ENCODE measurements around the gene FBP1.

DNA sequence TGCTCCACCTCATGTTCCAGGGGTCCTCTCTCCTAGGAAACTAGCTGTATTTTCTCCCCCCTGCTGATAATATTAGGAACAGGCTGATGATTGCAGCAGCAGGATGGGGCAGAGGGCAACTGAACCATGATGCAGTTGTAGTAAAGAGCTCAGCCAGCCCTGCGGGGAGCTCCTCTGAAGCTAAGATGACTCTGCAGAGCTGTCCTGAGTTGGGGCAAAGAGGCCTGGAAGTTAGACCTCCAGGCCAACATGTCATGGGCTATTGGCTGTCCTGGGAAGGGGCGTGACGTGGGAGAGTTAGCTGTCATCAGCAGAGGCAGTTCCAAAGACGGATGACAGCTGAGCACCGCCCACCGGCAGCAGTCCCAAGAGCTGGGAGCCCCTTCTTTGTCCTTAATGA, 6.6 kb upstream of the FBP1 start:
- TF ChIP-seq, protein P1, sequence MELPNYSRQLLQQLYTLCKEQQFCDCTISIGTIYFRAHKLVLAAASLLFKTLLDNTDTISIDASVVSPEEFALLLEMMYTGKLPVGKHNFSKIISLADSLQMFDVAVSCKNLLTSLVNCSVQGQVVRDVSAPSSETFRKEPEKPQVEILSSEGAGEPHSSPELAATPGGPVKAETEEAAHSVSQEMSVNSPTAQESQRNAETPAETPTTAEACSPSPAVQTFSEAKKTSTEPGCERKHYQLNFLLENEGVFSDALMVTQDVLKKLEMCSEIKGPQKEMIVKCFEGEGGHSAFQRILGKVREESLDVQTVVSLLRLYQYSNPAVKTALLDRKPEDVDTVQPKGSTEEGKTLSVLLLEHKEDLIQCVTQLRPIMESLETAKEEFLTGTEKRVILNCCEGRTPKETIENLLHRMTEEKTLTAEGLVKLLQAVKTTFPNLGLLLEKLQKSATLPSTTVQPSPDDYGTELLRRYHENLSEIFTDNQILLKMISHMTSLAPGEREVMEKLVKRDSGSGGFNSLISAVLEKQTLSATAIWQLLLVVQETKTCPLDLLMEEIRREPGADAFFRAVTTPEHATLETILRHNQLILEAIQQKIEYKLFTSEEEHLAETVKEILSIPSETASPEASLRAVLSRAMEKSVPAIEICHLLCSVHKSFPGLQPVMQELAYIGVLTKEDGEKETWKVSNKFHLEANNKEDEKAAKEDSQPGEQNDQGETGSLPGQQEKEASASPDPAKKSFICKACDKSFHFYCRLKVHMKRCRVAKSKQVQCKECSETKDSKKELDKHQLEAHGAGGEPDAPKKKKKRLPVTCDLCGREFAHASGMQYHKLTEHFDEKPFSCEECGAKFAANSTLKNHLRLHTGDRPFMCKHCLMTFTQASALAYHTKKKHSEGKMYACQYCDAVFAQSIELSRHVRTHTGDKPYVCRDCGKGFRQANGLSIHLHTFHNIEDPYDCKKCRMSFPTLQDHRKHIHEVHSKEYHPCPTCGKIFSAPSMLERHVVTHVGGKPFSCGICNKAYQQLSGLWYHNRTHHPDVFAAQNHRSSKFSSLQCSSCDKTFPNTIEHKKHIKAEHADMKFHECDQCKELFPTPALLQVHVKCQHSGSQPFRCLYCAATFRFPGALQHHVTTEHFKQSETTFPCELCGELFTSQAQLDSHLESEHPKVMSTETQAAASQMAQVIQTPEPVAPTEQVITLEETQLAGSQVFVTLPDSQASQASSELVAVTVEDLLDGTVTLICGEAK (IDR thresholded peaks at IDR 0.05; ENCODE audit: borderline replicate concordance): no peak
- TF ChIP-seq, protein P2, sequence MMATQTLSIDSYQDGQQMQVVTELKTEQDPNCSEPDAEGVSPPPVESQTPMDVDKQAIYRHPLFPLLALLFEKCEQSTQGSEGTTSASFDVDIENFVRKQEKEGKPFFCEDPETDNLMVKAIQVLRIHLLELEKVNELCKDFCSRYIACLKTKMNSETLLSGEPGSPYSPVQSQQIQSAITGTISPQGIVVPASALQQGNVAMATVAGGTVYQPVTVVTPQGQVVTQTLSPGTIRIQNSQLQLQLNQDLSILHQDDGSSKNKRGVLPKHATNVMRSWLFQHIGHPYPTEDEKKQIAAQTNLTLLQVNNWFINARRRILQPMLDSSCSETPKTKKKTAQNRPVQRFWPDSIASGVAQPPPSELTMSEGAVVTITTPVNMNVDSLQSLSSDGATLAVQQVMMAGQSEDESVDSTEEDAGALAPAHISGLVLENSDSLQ (IDR thresholded peaks at IDR 0.05): no peak
- TF ChIP-seq, protein P3, sequence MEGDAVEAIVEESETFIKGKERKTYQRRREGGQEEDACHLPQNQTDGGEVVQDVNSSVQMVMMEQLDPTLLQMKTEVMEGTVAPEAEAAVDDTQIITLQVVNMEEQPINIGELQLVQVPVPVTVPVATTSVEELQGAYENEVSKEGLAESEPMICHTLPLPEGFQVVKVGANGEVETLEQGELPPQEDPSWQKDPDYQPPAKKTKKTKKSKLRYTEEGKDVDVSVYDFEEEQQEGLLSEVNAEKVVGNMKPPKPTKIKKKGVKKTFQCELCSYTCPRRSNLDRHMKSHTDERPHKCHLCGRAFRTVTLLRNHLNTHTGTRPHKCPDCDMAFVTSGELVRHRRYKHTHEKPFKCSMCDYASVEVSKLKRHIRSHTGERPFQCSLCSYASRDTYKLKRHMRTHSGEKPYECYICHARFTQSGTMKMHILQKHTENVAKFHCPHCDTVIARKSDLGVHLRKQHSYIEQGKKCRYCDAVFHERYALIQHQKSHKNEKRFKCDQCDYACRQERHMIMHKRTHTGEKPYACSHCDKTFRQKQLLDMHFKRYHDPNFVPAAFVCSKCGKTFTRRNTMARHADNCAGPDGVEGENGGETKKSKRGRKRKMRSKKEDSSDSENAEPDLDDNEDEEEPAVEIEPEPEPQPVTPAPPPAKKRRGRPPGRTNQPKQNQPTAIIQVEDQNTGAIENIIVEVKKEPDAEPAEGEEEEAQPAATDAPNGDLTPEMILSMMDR (IDR thresholded peaks at IDR 0.05 in 2 of 3, conservative IDR thresholded peaks at IDR 0.05 in 1 of 3; ENCODE audit: control insufficient read depth in 2 of 3, extremely low read depth in 1 of 3, insufficient read depth in 1 of 3, low read depth in 3 of 3, low read length in 3 of 3): no peak
- TF ChIP-seq EZH2 (IDR thresholded peaks at IDR 0.05; ENCODE audit: borderline replicate concordance, control insufficient read depth, low read depth, low read length) (no peak), CREB1 (IDR thresholded peaks at IDR 0.05; ENCODE audit: low read depth) (no peak), KDM1A (IDR thresholded peaks at IDR 0.05; ENCODE audit: borderline replicate concordance) (no peak), KAT2A (conservative IDR thresholded peaks at IDR 0.05; ENCODE audit: control insufficient read depth, low read depth, low read length) (no peak), MYC (IDR thresholded peaks at IDR 0.05; ENCODE audit: insufficient read depth, insufficient read length, insufficient replicate concordance, low read length, severe bottlenecking) (no peak), GABPA (IDR thresholded peaks at IDR 0.05; ENCODE audit: low read depth) (no peak)
- TF ChIP-seq, protein P4, sequence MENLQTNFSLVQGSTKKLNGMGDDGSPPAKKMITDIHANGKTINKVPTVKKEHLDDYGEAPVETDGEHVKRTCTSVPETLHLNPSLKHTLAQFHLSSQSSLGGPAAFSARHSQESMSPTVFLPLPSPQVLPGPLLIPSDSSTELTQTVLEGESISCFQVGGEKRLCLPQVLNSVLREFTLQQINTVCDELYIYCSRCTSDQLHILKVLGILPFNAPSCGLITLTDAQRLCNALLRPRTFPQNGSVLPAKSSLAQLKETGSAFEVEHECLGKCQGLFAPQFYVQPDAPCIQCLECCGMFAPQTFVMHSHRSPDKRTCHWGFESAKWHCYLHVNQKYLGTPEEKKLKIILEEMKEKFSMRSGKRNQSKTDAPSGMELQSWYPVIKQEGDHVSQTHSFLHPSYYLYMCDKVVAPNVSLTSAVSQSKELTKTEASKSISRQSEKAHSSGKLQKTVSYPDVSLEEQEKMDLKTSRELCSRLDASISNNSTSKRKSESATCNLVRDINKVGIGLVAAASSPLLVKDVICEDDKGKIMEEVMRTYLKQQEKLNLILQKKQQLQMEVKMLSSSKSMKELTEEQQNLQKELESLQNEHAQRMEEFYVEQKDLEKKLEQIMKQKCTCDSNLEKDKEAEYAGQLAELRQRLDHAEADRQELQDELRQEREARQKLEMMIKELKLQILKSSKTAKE (IDR thresholded peaks at IDR 0.05; ENCODE audit: low read depth, poor library complexity, severe bottlenecking): no peak

Data from GM12878 (cell line).